Measurements from ENCODE around the gene DRD1. TPM values are rescaled to one million over a fixed set of nuclear protein-coding genes. Genes with fewer than 3 reads are reported as not detected.
"Not testable (repeated sequence)": the region's sequence is repeated elsewhere in the genome, so short reads cannot be mapped to it uniquely, and the experiment has no call there.

DRD1 gene
- total RNA-seq, 1 donor from 2014 or later: not detected

GRCh38 chr5:175470781-175471180, 26.8 kb upstream of the DRD1 start:
- intact Hi-C loops (cut with DNase I): no loop called here
- ATAC-seq (no peak), DNase-seq (ENCODE audit: missing footprints) (no peak)

GRCh38 chr5:175469916-175470315, 25.9 kb upstream of the DRD1 start:
- ATAC-seq (no peak), DNase-seq (ENCODE audit: missing footprints) (no peak)
- intact Hi-C loops (cut with DNase I): loop anchor here (10.0 kb wide), 1 partner anchor 1055 kb away; no protein-coding TSS in a partner anchor

- DNase-seq (ENCODE audit: missing footprints): no peak
- intact Hi-C loops (cut with DNase I): loop anchor here (10.0 kb wide), 1 partner anchor 1054 kb away; no protein-coding TSS in a partner anchor
- no peak for ATAC-seq
Measured at GRCh38 chr5:175468892-175469291, 24.9 kb upstream of the DRD1 start.

- intact Hi-C loops (cut with DNase I): loop anchor here (10.0 kb wide), 1 partner anchor 1053 kb away; no protein-coding TSS in a partner anchor
- ATAC-seq (no peak), DNase-seq (ENCODE audit: missing footprints) (no peak)
Measured at GRCh38 chr5:175467983-175468690, 24.2 kb upstream of the DRD1 start.

GRCh38 chr5:175466700-175467318, 22.8 kb upstream of the DRD1 start:
- DNase-seq (ENCODE audit: missing footprints): peak; percentile 72
- ATAC-seq: peak; percentile 92
- intact Hi-C loops (cut with DNase I): loop anchor here (10.0 kb wide), 1 partner anchor 1052 kb away; no protein-coding TSS in a partner anchor

GRCh38 chr5:175465282-175465681, 21.3 kb upstream of the DRD1 start:
- DNase-seq (ENCODE audit: missing footprints): no peak
- intact Hi-C loops (cut with DNase I): loop anchor here (10.0 kb wide), 1 partner anchor 1050 kb away; no protein-coding TSS in a partner anchor
- ATAC-seq: no peak

- ATAC-seq (no peak), DNase-seq (ENCODE audit: missing footprints) (no peak)
- intact Hi-C loops (cut with DNase I): loop anchor here (10.0 kb wide), 1 partner anchor 1050 kb away; no protein-coding TSS in a partner anchor
Measured at GRCh38 chr5:175464942-175465233, 20.9 kb upstream of the DRD1 start.

- DNase-seq (ENCODE audit: missing footprints): no peak
- no peak for ATAC-seq
- intact Hi-C loops (cut with DNase I): loop anchor here (10.0 kb wide), 1 partner anchor 1050 kb away; no protein-coding TSS in a partner anchor
Measured at GRCh38 chr5:175464074-175464941, 20.3 kb upstream of the DRD1 start.

GRCh38 chr5:175463641-175464040, 19.7 kb upstream of the DRD1 start:
- DNase-seq (ENCODE audit: missing footprints): no peak
- no peak for ATAC-seq
- intact Hi-C loops (cut with DNase I): loop anchor here (10.0 kb wide), 1 partner anchor 1049 kb away; no protein-coding TSS in a partner anchor

- ATAC-seq (peak; percentile 76), DNase-seq (ENCODE audit: missing footprints) (no peak)
- intact Hi-C loops (cut with DNase I): loop anchor here (10.0 kb wide), 1 partner anchor 1047 kb away; no protein-coding TSS in a partner anchor
Measured at GRCh38 chr5:175461370-175461769, 17.4 kb upstream of the DRD1 start.

- ATAC-seq (no peak), DNase-seq (ENCODE audit: missing footprints) (no peak)
- intact Hi-C loops (cut with DNase I): loop anchor here (10.0 kb wide), 1 partner anchor 1046 kb away; no protein-coding TSS in a partner anchor
Measured at GRCh38 chr5:175460552-175460951, 16.6 kb upstream of the DRD1 start.

- no peak for ATAC-seq
- intact Hi-C loops (cut with DNase I): loop anchor here (10.0 kb wide), 1 partner anchor 1045 kb away; no protein-coding TSS in a partner anchor
Measured at GRCh38 chr5:175460126-175460525, 16.1 kb upstream of the DRD1 start.

GRCh38 chr5:175457466-175457865, 13.5 kb upstream of the DRD1 start:
- no peak for ATAC-seq
- intact Hi-C loops (cut with DNase I): no loop called here
- DNase-seq (ENCODE audit: missing footprints): no peak

More at GRCh38 chr5:175460126-175460525, 16.1 kb upstream of the DRD1 start:
- DNase-seq (ENCODE audit: missing footprints): no peak

GRCh38 chr5:175456105-175456742, 12.2 kb upstream of the DRD1 start:
- DNase-seq (ENCODE audit: missing footprints) (no peak), ATAC-seq (no peak)
- intact Hi-C loops (cut with DNase I): no loop called here

- ATAC-seq; intact Hi-C loops (cut with DNase I); DNase-seq (ENCODE audit: missing footprints): not testable (repeated sequence)
Measured at GRCh38 chr5:175454338-175454737, 10.4 kb upstream of the DRD1 start.

- intact Hi-C loops (cut with DNase I): no loop called here
- ATAC-seq: no peak
- no peak for DNase-seq (ENCODE audit: missing footprints)
Measured at GRCh38 chr5:175452166-175452565, 8.2 kb upstream of the DRD1 start.

GRCh38 chr5:175448276-175448675, 4.3 kb upstream of the DRD1 start:
- intact Hi-C loops (cut with DNase I): no loop called here
- no peak for ATAC-seq
- DNase-seq (ENCODE audit: missing footprints): no peak

GRCh38 chr5:175447571-175447970, 3.6 kb upstream of the DRD1 start:
- no peak for DNase-seq (ENCODE audit: missing footprints)
- intact Hi-C loops (cut with DNase I): no loop called here
- ATAC-seq: no peak

Data from Right ventricle myocardium inferior (tissue), 1 donor.